Measurements from ENCODE around the gene DNAI2.

GRCh38 chr17:74357466-74357809 lies 83.4 kb downstream of the DNAI2 start:
- no peak for TF ChIP-seq POLR2AphosphoS5 (IDR thresholded peaks at IDR 0.05)
- TF ChIP-seq, protein P1, sequence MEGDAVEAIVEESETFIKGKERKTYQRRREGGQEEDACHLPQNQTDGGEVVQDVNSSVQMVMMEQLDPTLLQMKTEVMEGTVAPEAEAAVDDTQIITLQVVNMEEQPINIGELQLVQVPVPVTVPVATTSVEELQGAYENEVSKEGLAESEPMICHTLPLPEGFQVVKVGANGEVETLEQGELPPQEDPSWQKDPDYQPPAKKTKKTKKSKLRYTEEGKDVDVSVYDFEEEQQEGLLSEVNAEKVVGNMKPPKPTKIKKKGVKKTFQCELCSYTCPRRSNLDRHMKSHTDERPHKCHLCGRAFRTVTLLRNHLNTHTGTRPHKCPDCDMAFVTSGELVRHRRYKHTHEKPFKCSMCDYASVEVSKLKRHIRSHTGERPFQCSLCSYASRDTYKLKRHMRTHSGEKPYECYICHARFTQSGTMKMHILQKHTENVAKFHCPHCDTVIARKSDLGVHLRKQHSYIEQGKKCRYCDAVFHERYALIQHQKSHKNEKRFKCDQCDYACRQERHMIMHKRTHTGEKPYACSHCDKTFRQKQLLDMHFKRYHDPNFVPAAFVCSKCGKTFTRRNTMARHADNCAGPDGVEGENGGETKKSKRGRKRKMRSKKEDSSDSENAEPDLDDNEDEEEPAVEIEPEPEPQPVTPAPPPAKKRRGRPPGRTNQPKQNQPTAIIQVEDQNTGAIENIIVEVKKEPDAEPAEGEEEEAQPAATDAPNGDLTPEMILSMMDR (IDR thresholded peaks at IDR 0.05) = no peak
- no peak for TF ChIP-seq POLR2A (IDR thresholded peaks at IDR 0.05)
